Measurements from ENCODE around the gene WDR64. TPM values are rescaled to one million over a fixed set of nuclear protein-coding genes. Genes with fewer than 3 reads are reported as not detected.

Gene WDR64
- total and polyA plus RNA-seq, 3 donors from 2014 or later: 4.3 to 7.1 (median 5.5) TPM

GRCh38 chr1:241772932-241773500, 120.9 kb downstream of the WDR64 start:
- no peaks in the 10 kb centered on the region for H3K36me3 ChIP-seq (ENCODE audit: low read depth, missing control alignments)
- no peak overlapping the region for H3K4me3 ChIP-seq
- no peak for DNase-seq
- H3K9me3 ChIP-seq: no peaks in the 10 kb centered on the region
- H3K27ac ChIP-seq: peak overlapping the region; percentile 69 to 77
- peaks cover 11% of the 10 kb centered on the region for H3K4me1 ChIP-seq
- intact Hi-C loops (cut with DNase I; ENCODE audit: low total_unique reads): no loop called here
- H3K27me3 ChIP-seq: no peaks in the 10 kb centered on the region
- no peak for TF ChIP-seq POLR2A (IDR thresholded peaks at IDR 0.05)
- 79 to 91% methylated on average over 4 of the region's 4 CpGs for WGBS, 2 donors

DNA sequence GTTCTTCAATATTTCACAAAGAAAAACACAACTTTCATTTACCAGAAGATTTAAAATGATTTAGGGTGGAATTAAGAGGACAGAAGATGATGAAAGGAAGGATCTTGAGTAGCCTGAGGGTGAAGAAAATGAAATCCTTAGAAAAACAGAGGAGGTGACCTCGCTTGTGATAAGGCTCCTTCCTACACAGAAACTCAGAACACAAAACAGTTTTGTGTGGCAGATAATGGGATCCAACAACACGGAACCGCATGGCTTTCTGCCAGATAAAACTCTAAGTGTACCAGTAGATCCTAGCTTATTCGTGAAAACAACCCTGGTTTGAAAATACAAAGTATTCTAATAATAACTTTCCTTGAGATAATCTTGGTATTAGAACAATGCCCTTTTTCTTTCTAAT, 121.9 kb downstream of the WDR64 start:
- Histone ChIP-seq H3K36me3 (ENCODE audit: low read depth, missing control alignments) (no peaks in the 10 kb centered on the region), H3K4me3 (no peak overlapping the region), H3K27me3 (no peaks in the 10 kb centered on the region), H3K9me3 (no peaks in the 10 kb centered on the region), H3K27ac (peak overlapping the region; percentile 69 to 77), H3K4me1 (peaks cover 11% of the 10 kb centered on the region)
- WGBS, 2 donors: 27 to 38% methylated on average over 4 of the region's 4 CpGs
- intact Hi-C loops (cut with DNase I; ENCODE audit: low total_unique reads): no loop called here
- DNase-seq: peak; percentile 87
- TF ChIP-seq, protein P1, sequence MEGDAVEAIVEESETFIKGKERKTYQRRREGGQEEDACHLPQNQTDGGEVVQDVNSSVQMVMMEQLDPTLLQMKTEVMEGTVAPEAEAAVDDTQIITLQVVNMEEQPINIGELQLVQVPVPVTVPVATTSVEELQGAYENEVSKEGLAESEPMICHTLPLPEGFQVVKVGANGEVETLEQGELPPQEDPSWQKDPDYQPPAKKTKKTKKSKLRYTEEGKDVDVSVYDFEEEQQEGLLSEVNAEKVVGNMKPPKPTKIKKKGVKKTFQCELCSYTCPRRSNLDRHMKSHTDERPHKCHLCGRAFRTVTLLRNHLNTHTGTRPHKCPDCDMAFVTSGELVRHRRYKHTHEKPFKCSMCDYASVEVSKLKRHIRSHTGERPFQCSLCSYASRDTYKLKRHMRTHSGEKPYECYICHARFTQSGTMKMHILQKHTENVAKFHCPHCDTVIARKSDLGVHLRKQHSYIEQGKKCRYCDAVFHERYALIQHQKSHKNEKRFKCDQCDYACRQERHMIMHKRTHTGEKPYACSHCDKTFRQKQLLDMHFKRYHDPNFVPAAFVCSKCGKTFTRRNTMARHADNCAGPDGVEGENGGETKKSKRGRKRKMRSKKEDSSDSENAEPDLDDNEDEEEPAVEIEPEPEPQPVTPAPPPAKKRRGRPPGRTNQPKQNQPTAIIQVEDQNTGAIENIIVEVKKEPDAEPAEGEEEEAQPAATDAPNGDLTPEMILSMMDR (IDR thresholded peaks at IDR 0.05): no peak
- TF ChIP-seq POLR2A (IDR thresholded peaks at IDR 0.05): no peak

DNA sequence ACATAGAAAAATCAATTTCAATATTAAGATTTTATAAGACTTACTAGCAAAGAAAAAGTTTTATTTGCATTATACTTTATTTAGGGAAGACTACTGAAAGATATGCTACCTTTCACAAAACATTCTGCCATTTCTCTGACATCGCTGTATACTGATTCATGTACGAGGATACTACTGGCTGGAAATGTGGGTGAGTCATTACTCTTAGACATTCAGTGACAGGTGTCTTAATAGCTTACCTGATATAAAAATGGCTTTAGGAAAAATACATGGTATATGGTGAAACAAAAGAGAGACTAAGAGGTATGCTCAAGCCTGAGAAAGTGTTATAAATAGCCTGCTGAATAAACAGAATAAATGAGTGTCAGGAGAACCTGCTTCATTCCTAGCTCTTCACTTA, 122.9 kb downstream of the WDR64 start:
- H3K4me3 ChIP-seq: no peak overlapping the region

GRCh38 chr1:241776911-241777310, 124.8 kb downstream of the WDR64 start:
- Histone ChIP-seq H3K9me3 (no peaks in the 10 kb centered on the region), H3K27ac (no peak overlapping the region), H3K27me3 (no peaks in the 10 kb centered on the region), H3K4me1 (peaks cover 11% of the 10 kb centered on the region), H3K4me3 (no peak overlapping the region), H3K36me3 (ENCODE audit: low read depth, missing control alignments) (no peaks in the 10 kb centered on the region)
- TF ChIP-seq, protein P1 (IDR thresholded peaks at IDR 0.05): no peak
- no peak for TF ChIP-seq POLR2A (IDR thresholded peaks at IDR 0.05)
- DNase-seq: no peak
- intact Hi-C loops (cut with DNase I; ENCODE audit: low total_unique reads): no loop called here

More for the DNA sequence above, 122.9 kb downstream of the WDR64 start:
- Histone ChIP-seq H3K27ac (peak overlapping the region; percentile 46 to 65), H3K4me1 (peaks cover 11% of the 10 kb centered on the region), H3K9me3 (no peaks in the 10 kb centered on the region), H3K27me3 (no peaks in the 10 kb centered on the region), H3K36me3 (ENCODE audit: low read depth, missing control alignments) (no peaks in the 10 kb centered on the region)
- no peak for DNase-seq
- WGBS, 2 donors: 90 to 92% methylated on average over 2 of the region's 2 CpGs
- intact Hi-C loops (cut with DNase I; ENCODE audit: low total_unique reads): no loop called here
- TF ChIP-seq, protein P1 (IDR thresholded peaks at IDR 0.05): no peak
- no peak for TF ChIP-seq POLR2A (IDR thresholded peaks at IDR 0.05)

GRCh38 chr1:241778117-241778516, 126.0 kb downstream of the WDR64 start:
- Histone ChIP-seq H3K36me3 (ENCODE audit: low read depth, missing control alignments) (no peaks in the 10 kb centered on the region), H3K27me3 (no peaks in the 10 kb centered on the region), H3K27ac (no peak overlapping the region), H3K4me3 (no peak overlapping the region), H3K4me1 (peaks cover 10% of the 10 kb centered on the region), H3K9me3 (no peaks in the 10 kb centered on the region)
- intact Hi-C loops (cut with DNase I; ENCODE audit: low total_unique reads): no loop called here
- TF ChIP-seq, protein P1 (IDR thresholded peaks at IDR 0.05): no peak
- TF ChIP-seq POLR2A (IDR thresholded peaks at IDR 0.05): no peak
- WGBS, 2 donors: 78 to 81% methylated on average over 1 of the region's 1 CpG
- no peak for DNase-seq

All from testis (tissue), 3 donors.